Endothelial cell (in vitro differentiated cells): ENCODE data around the gene RRP36. TPM values are rescaled to one million over a fixed set of nuclear protein-coding genes. Genes with fewer than 3 reads are reported as not detected.
"Not testable (repeated sequence)": the region's sequence is repeated elsewhere in the genome, so short reads cannot be mapped to it uniquely, and the experiment has no call there.

Experiments used
- DNase-seq: peaks from one replicate; pipeline ENCODE4 v3.0.0; 2021; ENCODE audit warnings: low spot score
- H3K27ac Mint-ChIP-seq: one replicate; pipeline ENCODE4 v1.8.0; 2021; ENCODE audit warnings: mixed read lengths, inconsistent platforms; ENCODE audit not compliant: unreplicated experiment
- H3K27me3 Mint-ChIP-seq: one replicate; pipeline ENCODE4 v1.8.0; 2021; ENCODE audit warnings: mild to moderate bottlenecking, moderate library complexity, mixed read lengths, inconsistent platforms; ENCODE audit not compliant: unreplicated experiment
- H3K36me3 Mint-ChIP-seq: one replicate; pipeline ENCODE4 v1.8.0; 2021; ENCODE audit warnings: mild to moderate bottlenecking, low read depth, mixed read lengths, inconsistent platforms; ENCODE audit not compliant: unreplicated experiment
- H3K4me1 Mint-ChIP-seq: one replicate; pipeline ENCODE4 v1.8.0; 2021; ENCODE audit warnings: mild to moderate bottlenecking, mixed read lengths, inconsistent platforms; ENCODE audit not compliant: unreplicated experiment
- H3K4me3 Mint-ChIP-seq: one replicate; pipeline ENCODE4 v1.8.0; 2021; ENCODE audit warnings: mild to moderate bottlenecking, mixed read lengths, inconsistent platforms; ENCODE audit not compliant: unreplicated experiment
- H3K9me3 Mint-ChIP-seq: one replicate; pipeline ENCODE4 v1.8.0; 2021; ENCODE audit warnings: mixed read lengths, inconsistent platforms; ENCODE audit not compliant: unreplicated experiment
- CTCF ChIP-seq: fragments of 200-600 bp; sonication (generic); IDR thresholded peaks from one replicate; pipeline ENCODE4 v1.5.0; 2021; ENCODE audit warnings: antibody characterized with exemption; ENCODE audit not compliant: unreplicated experiment
- total RNA-seq: library from RNA; stranded (reverse); fragmentation: NEBNext Ultra II Directional; extraction: Animal tissue kit (Norgen Biotek cat#: 25700); gene quantifications from one replicate; pipeline ENCODE4 v1.2.1, GENCODE V29; 2021; ENCODE audit not compliant: unreplicated experiment

RRP36 gene
- total RNA-seq, 1 donor from 2014 or later: 82.1 TPM

- H3K27me3 Mint-ChIP-seq: peaks cover 1% of the 10 kb centered on the region
- H3K9me3 Mint-ChIP-seq: no peaks in the 10 kb centered on the region
- peaks cover 35% of the 10 kb centered on the region for H3K36me3 Mint-ChIP-seq
- no peak for TF ChIP-seq CTCF
- DNase-seq: no peak
- no peaks in the 10 kb centered on the region for H3K4me1 Mint-ChIP-seq
- peak overlapping the region; percentile 47 for H3K4me3 Mint-ChIP-seq
- peak overlapping the region; percentile 31 for H3K27ac Mint-ChIP-seq
Observed at GRCh38 chr6:43037197-43037596, 15.8 kb downstream of the RRP36 start.

- no peaks in the 10 kb centered on the region for H3K9me3 Mint-ChIP-seq
- H3K36me3 Mint-ChIP-seq: peaks cover 39% of the 10 kb centered on the region
- DNase-seq: no peak
- H3K4me3 Mint-ChIP-seq: peak overlapping the region; percentile 47
- no peak for TF ChIP-seq CTCF
- no peak overlapping the region for H3K27ac Mint-ChIP-seq
- peaks cover 4% of the 10 kb centered on the region for H3K27me3 Mint-ChIP-seq
- H3K4me1 Mint-ChIP-seq: no peaks in the 10 kb centered on the region
Observed at GRCh38 chr6:43037706-43038105, 16.3 kb downstream of the RRP36 start.

DNA sequence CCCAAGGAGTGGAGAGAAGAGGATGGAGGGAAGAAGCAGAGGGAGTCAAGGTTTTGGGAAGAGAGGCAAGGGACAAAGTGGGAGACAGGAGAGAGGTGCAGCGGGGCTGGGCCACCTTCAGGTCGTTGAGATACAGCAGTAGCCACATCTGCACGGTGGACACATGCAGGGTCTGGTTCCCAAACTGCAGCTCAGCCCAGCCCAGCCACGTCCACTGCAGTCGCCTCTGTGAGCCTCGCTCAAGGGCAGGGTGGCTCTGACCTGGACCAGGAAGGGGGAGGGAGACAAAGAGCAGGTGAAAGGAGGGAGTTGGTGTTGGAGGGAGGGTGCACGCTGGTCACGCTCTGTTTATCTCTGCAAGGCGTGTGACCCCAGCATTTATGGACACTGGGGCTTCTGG lies 17.3 kb downstream of the RRP36 start:
- Mint-ChIP-seq H3K27me3 (peaks cover 5% of the 10 kb centered on the region), H3K4me1 (no peaks in the 10 kb centered on the region), H3K4me3 (no peak overlapping the region), H3K9me3 (no peaks in the 10 kb centered on the region), H3K27ac (peak overlapping the region; percentile 36), H3K36me3 (peaks cover 38% of the 10 kb centered on the region)
- TF ChIP-seq CTCF: no peak
- no peak for DNase-seq

GRCh38 chr6:43040542-43041257 lies 19.3 kb downstream of the RRP36 start:
- H3K36me3 Mint-ChIP-seq: peaks cover 51% of the 10 kb centered on the region
- no peak for DNase-seq
- no peaks in the 10 kb centered on the region for H3K9me3 Mint-ChIP-seq
- H3K4me3 Mint-ChIP-seq: no peak overlapping the region
- H3K27me3 Mint-ChIP-seq: peaks cover 5% of the 10 kb centered on the region
- no peak for TF ChIP-seq CTCF
- H3K27ac Mint-ChIP-seq: no peak overlapping the region
- H3K4me1 Mint-ChIP-seq: no peaks in the 10 kb centered on the region

DNA sequence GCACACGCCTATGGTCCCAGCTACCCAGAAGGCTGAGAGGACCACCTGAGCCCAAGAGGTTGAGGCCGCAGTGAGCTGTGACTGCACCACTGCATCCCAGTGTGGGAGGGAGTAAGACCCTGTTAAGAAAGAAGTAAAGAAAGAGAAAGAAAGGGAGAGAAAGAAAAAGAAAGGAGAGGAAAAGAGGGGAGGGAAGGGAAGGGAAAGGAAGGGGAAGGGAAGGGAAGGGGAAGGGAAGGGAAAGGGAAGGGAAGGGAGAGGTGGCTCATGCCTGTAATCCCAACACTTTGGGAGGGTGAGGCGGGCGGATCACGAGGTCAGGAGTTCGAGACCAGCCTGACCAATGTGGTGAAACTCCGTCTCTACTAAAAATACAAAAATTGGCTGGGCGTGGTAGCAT lies 20.1 kb downstream of the RRP36 start:
- not testable (repeated sequence) for DNase-seq, H3K4me1 Mint-ChIP-seq
- H3K36me3 Mint-ChIP-seq: peaks cover 58% of the 10 kb centered on the region

More for the DNA sequence above, 20.1 kb downstream of the RRP36 start:
- not testable (repeated sequence) for H3K9me3 Mint-ChIP-seq, H3K27ac Mint-ChIP-seq, H3K27me3 Mint-ChIP-seq
- H3K4me3 Mint-ChIP-seq: peak overlapping the region; percentile 42
